Measurements from ENCODE around the gene UROS.

DNA sequence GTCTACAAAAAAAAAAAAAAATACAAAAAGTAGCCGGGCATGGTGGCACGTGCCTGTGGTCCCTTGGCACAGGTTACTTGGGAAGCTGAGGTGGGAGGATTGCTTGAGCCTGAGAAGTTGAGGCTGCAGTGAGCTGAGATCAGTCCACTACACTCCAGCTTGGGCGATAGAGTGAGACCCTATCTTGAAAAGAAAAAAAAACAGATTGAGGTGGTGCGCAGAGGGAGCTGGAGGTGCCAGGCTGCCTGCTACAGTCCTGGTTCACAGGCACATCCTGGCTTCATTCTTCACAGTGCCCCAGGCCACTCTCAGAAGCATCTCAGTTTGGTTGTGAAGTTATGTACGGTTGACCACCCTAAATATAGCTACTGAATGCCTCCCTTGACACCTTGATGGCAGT, 52.2 kb downstream of the UROS start:
- TF ChIP-seq YY1 (IDR thresholded peaks at IDR 0.05; ENCODE audit: insufficient read depth, insufficient read length) (no peak), ZNF274 (IDR thresholded peaks at IDR 0.05; ENCODE audit: low read depth, low read length) (no peak), SUZ12 (IDR thresholded peaks at IDR 0.05; ENCODE audit: extremely low read depth, insufficient read depth, insufficient read length) (no peak)

Measured in NT2/D1 (cell line).